Muscle of leg (tissue), 11 donors: ENCODE measurements around the gene BAG3. TPM values are rescaled to one million over a fixed set of nuclear protein-coding genes. Genes with fewer than 3 reads are reported as not detected.

Source experiments
- DNase-seq: peaks from one replicate; pipeline ENCODE4 v3.0.0; 2013
- H3K27ac ChIP-seq: one replicate; pipeline ENCODE4 v1.5.1; 2013; ENCODE audit warnings: mild to moderate bottlenecking, low read length, control low read depth
- H3K27me3 ChIP-seq: one replicate; pipeline ENCODE4 v1.6.1; 2013; ENCODE audit warnings: low read length; ENCODE audit not compliant: control insufficient read depth, insufficient read depth
- H3K36me3 ChIP-seq: one replicate; pipeline ENCODE4 v1.6.1; 2013; ENCODE audit warnings: low read length; ENCODE audit not compliant: control insufficient read depth, insufficient read depth
- H3K4me1 ChIP-seq: one replicate; pipeline ENCODE4 v1.6.1; 2013; ENCODE audit warnings: low read length; ENCODE audit not compliant: control insufficient read depth, insufficient read depth
- H3K4me3 ChIP-seq: one replicate; pipeline ENCODE4 v1.5.1; 2013; ENCODE audit warnings: low read length, control low read depth
- H3K9me3 ChIP-seq: replicated peaks from 2 replicates; pipeline ENCODE4 v1.6.1; 2013; ENCODE audit warnings: low read depth, low read length; ENCODE audit not compliant: control insufficient read depth
- WGBS: methylation state at CpG from one replicate; pipeline ENCODE4 v1.1.5; 2013; ENCODE audit warnings: missing lambda C conversion rate; ENCODE audit not compliant: insufficient coverage; 5-methylcytosine and 5-hydroxymethylcytosine counted together
- polyA plus RNA-seq, 8 donors: library from polyadenylated mRNA; unstranded; fragments of 120-200 nt; gene quantifications; one replicate each; pipeline versions ENCODE4 v1.2.1 to v1.2.3, GENCODE V29; 2013; ENCODE audit warnings: inconsistent platforms in 1 of 8, low replicate concordance in 1 of 8; ENCODE audit not compliant: insufficient read length in 8 of 8, insufficient read depth in 1 of 8
- total RNA-seq: library from RNA; stranded (reverse); fragments of 120-200 nt; gene quantifications from one replicate; pipeline ENCODE4 v1.2.4, GENCODE V29; 2013

Gene BAG3
- total and polyA plus RNA-seq, 9 donors, result 9.1 to 45.4 (median 39.5) TPM

GRCh38 chr10:119672291-119672690, 21.1 kb downstream of the BAG3 start:
- Histone ChIP-seq H3K27me3 (no peaks in the 10 kb centered on the region), H3K4me1 (peaks cover 29% of the 10 kb centered on the region), H3K4me3 (no peak overlapping the region), H3K36me3 (peaks cover 64% of the 10 kb centered on the region), H3K27ac (no peak overlapping the region), H3K9me3 (no peaks in the 10 kb centered on the region)
- no peak for DNase-seq
- WGBS, result 85% methylated on average over 16 of the region's 23 CpGs

GRCh38 chr10:119673271-119673670, 22.1 kb downstream of the BAG3 start:
- Histone ChIP-seq H3K27me3 (no peaks in the 10 kb centered on the region), H3K36me3 (peaks cover 70% of the 10 kb centered on the region), H3K9me3 (no peaks in the 10 kb centered on the region), H3K4me3 (no peak overlapping the region), H3K4me1 (peaks cover 19% of the 10 kb centered on the region), H3K27ac (no peak overlapping the region)
- DNase-seq, result no peak
- WGBS, result no CpG with 5 or more reads among the region's 4 CpGs

- WGBS, result 84% methylated on average over 3 of the region's 9 CpGs
- H3K4me1 ChIP-seq, result peaks cover 11% of the 10 kb centered on the region
- DNase-seq, result no peak
- no peak overlapping the region for H3K27ac ChIP-seq
- H3K36me3 ChIP-seq, result peaks cover 61% of the 10 kb centered on the region
- H3K9me3 ChIP-seq, result no peaks in the 10 kb centered on the region
- H3K27me3 ChIP-seq, result no peaks in the 10 kb centered on the region
- no peak overlapping the region for H3K4me3 ChIP-seq
These were observed 24.4 kb downstream of the BAG3 start for GRCh38 chr10:119675483-119676170.

GRCh38 chr10:119677126-119677525, 25.9 kb downstream of the BAG3 start:
- no peak for DNase-seq
- H3K27me3 ChIP-seq, result no peaks in the 10 kb centered on the region
- no peaks in the 10 kb centered on the region for H3K9me3 ChIP-seq
- H3K4me3 ChIP-seq, result no peak overlapping the region
- peaks cover 48% of the 10 kb centered on the region for H3K36me3 ChIP-seq
- no peak overlapping the region for H3K27ac ChIP-seq
- 92% methylated on average over 1 of the region's 6 CpGs for WGBS
- H3K4me1 ChIP-seq, result peaks cover 21% of the 10 kb centered on the region

- Histone ChIP-seq H3K4me1 (peaks cover 24% of the 10 kb centered on the region), H3K27me3 (no peaks in the 10 kb centered on the region), H3K4me3 (no peak overlapping the region), H3K36me3 (peaks cover 38% of the 10 kb centered on the region), H3K27ac (peak overlapping the region; percentile 42), H3K9me3 (no peaks in the 10 kb centered on the region)
- DNase-seq, result no peak
- WGBS, result 94% methylated on average over 12 of the region's 13 CpGs
These were observed 26.9 kb downstream of the BAG3 start for GRCh38 chr10:119677904-119678755.

- no peaks in the 10 kb centered on the region for H3K9me3 ChIP-seq
- no peak for DNase-seq
- H3K27me3 ChIP-seq, result no peaks in the 10 kb centered on the region
- H3K4me3 ChIP-seq, result no peak overlapping the region
- 100% methylated on average over 1 of the region's 7 CpGs for WGBS
- peaks cover 27% of the 10 kb centered on the region for H3K36me3 ChIP-seq
- H3K27ac ChIP-seq, result no peak overlapping the region
- peaks cover 24% of the 10 kb centered on the region for H3K4me1 ChIP-seq
These were observed 28.3 kb downstream of the BAG3 start for GRCh38 chr10:119679480-119679829.

- Histone ChIP-seq H3K27me3 (no peaks in the 10 kb centered on the region), H3K4me1 (peaks cover 24% of the 10 kb centered on the region), H3K36me3 (peaks cover 22% of the 10 kb centered on the region), H3K4me3 (no peak overlapping the region), H3K27ac (peak overlapping the region; percentile 67), H3K9me3 (no peaks in the 10 kb centered on the region)
- 47% methylated on average over 2 of the region's 4 CpGs for WGBS
- no peak for DNase-seq
These were observed 28.9 kb downstream of the BAG3 start for GRCh38 chr10:119680050-119680449.

GRCh38 chr10:119680650-119681081, 29.5 kb downstream of the BAG3 start:
- peak; percentile 75 for DNase-seq
- H3K4me3 ChIP-seq, result no peak overlapping the region
- H3K9me3 ChIP-seq, result no peaks in the 10 kb centered on the region
- peaks cover 24% of the 10 kb centered on the region for H3K4me1 ChIP-seq
- H3K27me3 ChIP-seq, result no peaks in the 10 kb centered on the region
- peak overlapping the region; percentile 67 for H3K27ac ChIP-seq
- WGBS, result 29% methylated on average over 3 of the region's 9 CpGs
- peaks cover 17% of the 10 kb centered on the region for H3K36me3 ChIP-seq

GRCh38 chr10:119686465-119687191, 35.4 kb downstream of the BAG3 start:
- WGBS, result 0% methylated on average over 3 of the region's 24 CpGs
- DNase-seq, result peak; percentile 86
- no peaks in the 10 kb centered on the region for H3K27me3 ChIP-seq
- no peak overlapping the region for H3K27ac ChIP-seq
- H3K4me3 ChIP-seq, result peak overlapping the region; percentile 3
- no peaks in the 10 kb centered on the region for H3K9me3 ChIP-seq
- peaks cover 9% of the 10 kb centered on the region for H3K4me1 ChIP-seq
- H3K36me3 ChIP-seq, result no peaks in the 10 kb centered on the region
